ENCODE data around the gene PNMA8C.

GRCh38 chr19:46441866-46442265 lies 13.1 kb upstream of the PNMA8C start:
- TF ChIP-seq POLR2AphosphoS5 (IDR thresholded peaks at IDR 0.05; ENCODE audit: insufficient read depth, low read depth, low read length) (no peak), CTCF (IDR thresholded peaks at IDR 0.05; ENCODE audit: extremely low read depth in 1 of 2, insufficient read depth in 1 of 2, low read depth in 1 of 2, low read length in 2 of 2) (no peak), EZH2 (IDR thresholded peaks at IDR 0.05; ENCODE audit: borderline replicate concordance, low read depth, low read length, severe bottlenecking) (no peak), POLR2A (IDR thresholded peaks at IDR 0.05; ENCODE audit: low read depth, low read length) (no peak), MYC (IDR thresholded peaks at IDR 0.05; ENCODE audit: low read depth, low read length) (no peak), MAX (IDR thresholded peaks at IDR 0.05; ENCODE audit: insufficient read depth, insufficient read length) (no peak), JUN (IDR thresholded peaks at IDR 0.05; ENCODE audit: borderline replicate concordance, insufficient read depth, insufficient read length, low read depth) (no peak), GATA2 (IDR thresholded peaks at IDR 0.05; ENCODE audit: insufficient read depth, insufficient read length, low read depth, low read length) (no peak)
